HG03575 (cell line): ENCODE measurements around the gene PEX11B.

Experiments used
- ATAC-seq: cut with Tn5 transposase; IDR thresholded peaks from one replicate; pipeline ENCODE4 v1.9.1; 2021; ENCODE audit not compliant: unreplicated experiment, insufficient number of reproducible peaks, low FRiP score; ENCODE audit errors: extremely low read depth

The PEX11B gene

GRCh38 chr1:145918992-145919939 is 749 bp upstream of the PEX11B start:
- no peak for ATAC-seq

GRCh38 chr1:145917595-145917994 is 922 bp downstream of the PEX11B start:
- ATAC-seq: no peak

- no peak for ATAC-seq
Observed at GRCh38 chr1:145916745-145917144, 1.8 kb downstream of the PEX11B start.

GRCh38 chr1:145912128-145912641 is 6.3 kb downstream of the PEX11B start:
- ATAC-seq: no peak

GRCh38 chr1:145908653-145909052 is 9.9 kb downstream of the PEX11B start:
- no peak for ATAC-seq

- no peak for ATAC-seq
Observed at GRCh38 chr1:145906954-145907753, 11.4 kb downstream of the PEX11B start.

GRCh38 chr1:145901312-145902021 is 17.1 kb downstream of the PEX11B start:
- no peak for ATAC-seq

GRCh38 chr1:145898756-145899155 is 19.8 kb downstream of the PEX11B start:
- ATAC-seq: no peak

GRCh38 chr1:145897969-145898368 is 20.5 kb downstream of the PEX11B start:
- no peak for ATAC-seq

- no peak for ATAC-seq
Observed at GRCh38 chr1:145895471-145895870, 23.0 kb downstream of the PEX11B start.

- no peak for ATAC-seq
Observed at GRCh38 chr1:145893306-145894055, 25.0 kb downstream of the PEX11B start.

- no peak for ATAC-seq
Observed at GRCh38 chr1:145892486-145893087, 25.9 kb downstream of the PEX11B start.

- ATAC-seq: no peak
Observed at GRCh38 chr1:145891587-145892485, 26.7 kb downstream of the PEX11B start.

- no peak for ATAC-seq
Observed at GRCh38 chr1:145891143-145891542, 27.4 kb downstream of the PEX11B start.

GRCh38 chr1:145889722-145890121 is 28.8 kb downstream of the PEX11B start:
- no peak for ATAC-seq

- ATAC-seq: no peak
Observed at GRCh38 chr1:145887631-145888030, 30.9 kb downstream of the PEX11B start.

- no peak for ATAC-seq
Observed at GRCh38 chr1:145886816-145887215, 31.7 kb downstream of the PEX11B start.
